Ramos (cell line): ENCODE measurements around the gene SLC2A13.

Experiments
- in situ Hi-C: fragments of 300-500 bp; cut with MboI; formaldehyde crosslinking; loops from one replicate; pipeline ENCODE4 v1.14.3; 2022; ENCODE audit warnings: low sequenced_read_pairs; ENCODE audit not compliant: unreplicated experiment

Gene SLC2A13

DNA sequence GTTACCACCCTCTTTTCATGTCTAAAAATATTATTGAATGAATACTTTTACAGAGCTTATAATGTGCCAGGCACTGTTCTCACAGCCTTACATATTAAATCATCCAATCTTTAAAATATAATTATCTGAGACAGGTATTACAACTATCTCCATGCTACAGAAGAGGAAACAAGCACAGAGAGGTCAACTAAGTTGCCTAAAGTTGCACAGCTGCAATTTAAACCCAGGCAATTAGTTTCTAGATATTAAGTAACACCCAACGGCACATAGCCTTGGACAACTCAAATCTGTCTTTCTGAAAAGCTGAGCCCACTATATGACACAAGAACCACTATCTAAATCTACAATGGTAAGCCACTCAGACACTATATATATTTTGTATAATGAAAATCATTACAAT lies 92.6 kb downstream of the SLC2A13 start:
- in situ Hi-C loops: loop anchor here (25.0 kb wide), 1 partner anchor 299 kb away; no protein-coding TSS in a partner anchor

DNA sequence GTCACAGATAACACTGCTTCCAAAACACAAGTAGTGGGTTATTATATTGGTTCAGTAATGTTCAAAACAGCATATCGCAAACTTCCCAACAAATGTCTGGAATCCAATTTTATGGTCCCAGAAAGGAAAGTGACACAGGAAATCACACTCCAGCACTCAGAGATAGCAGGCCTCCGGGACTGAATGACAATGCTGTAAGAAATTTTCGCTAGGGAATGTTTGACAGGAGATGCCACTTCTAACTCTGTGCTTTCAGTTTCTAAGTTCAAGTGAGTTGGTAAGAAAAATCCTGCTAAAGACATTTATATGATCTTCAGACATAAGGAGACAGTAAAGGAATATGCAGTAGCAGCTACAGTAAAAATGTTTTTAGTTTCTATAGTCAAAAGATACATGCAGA lies 93.2 kb downstream of the SLC2A13 start:
- in situ Hi-C loops: loop anchor here (25.0 kb wide), 1 partner anchor 300 kb away; no protein-coding TSS in a partner anchor

DNA sequence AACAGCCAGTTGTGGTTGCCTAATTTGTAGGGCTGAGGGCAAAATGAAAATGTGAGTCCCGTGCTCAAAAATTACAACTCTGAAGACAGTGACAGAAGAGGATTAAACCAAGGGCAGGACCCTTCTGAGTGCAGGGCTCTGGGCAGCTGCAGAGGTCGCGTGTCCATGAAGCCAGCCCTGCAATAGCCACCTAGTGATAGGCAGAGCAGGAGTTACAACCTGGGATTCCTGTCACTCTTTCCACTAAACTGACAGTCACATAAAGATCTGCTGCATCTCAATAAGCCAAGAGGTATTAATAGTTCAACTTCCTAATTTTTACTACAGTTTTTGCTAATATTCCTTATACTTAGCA lies 94.1 kb downstream of the SLC2A13 start:
- in situ Hi-C loops: loop anchor here (25.0 kb wide), 1 partner anchor 301 kb away; no protein-coding TSS in a partner anchor

GRCh38 chr12:40010899-40011774 lies 94.7 kb downstream of the SLC2A13 start:
- in situ Hi-C loops: loop anchor here (25.0 kb wide), 1 partner anchor 301 kb away; no protein-coding TSS in a partner anchor

DNA sequence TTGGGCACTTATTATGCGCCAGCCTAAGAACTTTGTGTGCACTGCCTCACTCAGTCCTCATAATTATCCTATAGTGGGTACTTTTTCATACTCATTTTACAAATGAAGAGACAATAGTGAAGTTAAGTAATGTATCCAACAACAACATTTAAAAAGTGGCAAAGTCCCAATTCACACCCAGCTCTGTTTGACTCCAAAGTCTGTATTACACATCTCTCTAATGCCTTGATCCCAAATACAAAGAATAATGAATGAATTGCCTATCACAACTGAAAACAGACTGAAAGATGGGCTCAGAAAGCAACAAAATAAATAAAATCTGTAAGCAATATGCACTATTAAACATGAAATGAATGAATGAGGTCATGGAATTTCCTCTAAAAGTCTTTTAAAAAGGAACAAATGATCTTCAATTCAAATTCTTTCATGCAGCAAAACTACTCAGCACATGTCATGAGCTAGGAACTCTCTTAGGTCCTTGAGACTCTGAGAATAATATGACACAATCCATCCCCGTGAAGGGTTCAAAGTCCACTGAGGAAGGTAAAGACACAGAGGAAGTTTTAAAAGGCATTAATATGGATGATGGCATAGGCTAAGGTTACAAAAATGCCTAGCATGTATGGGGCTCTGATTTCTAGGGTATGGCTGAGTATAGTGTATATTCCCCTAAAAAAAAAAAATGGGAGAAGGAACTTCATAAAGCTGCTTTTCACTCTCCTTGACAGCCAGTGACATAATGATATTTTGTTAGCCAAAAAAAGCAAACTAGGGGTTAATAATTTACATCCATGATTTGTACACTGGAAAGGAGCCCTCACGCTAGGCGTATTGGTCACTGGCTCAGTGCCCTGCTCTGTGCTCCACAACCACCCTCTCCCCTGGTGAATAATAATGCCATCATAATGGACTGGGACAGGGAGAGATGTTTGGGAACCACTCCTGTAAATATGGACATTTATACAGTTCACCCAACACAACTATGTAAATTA lies 103.4 kb downstream of the SLC2A13 start:
- in situ Hi-C loops: loop anchor here (25.0 kb wide), 1 partner anchor 310 kb away; no protein-coding TSS in a partner anchor

DNA sequence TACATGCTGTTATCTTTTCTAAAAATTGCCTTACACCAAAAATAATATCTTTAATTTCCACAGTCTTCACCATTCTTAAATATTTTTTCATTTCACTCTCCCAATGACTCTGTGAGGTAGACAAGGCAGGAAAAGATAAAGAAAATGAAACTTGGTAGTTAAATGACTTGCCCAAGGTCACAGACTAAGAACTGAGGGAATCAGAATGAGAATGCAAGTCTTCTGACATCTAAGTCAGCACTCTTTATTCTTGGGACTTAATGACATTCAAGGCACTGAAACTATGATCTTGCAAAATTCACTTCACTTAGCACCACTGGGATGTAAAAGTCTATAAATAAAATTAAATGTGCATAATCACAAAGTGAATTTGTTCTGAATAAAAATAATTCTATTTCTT lies 104.5 kb downstream of the SLC2A13 start:
- in situ Hi-C loops: loop anchor here (25.0 kb wide), 1 partner anchor 311 kb away; no protein-coding TSS in a partner anchor

GRCh38 chr12:40000884-40001283 lies 105.0 kb downstream of the SLC2A13 start:
- in situ Hi-C loops: loop anchor here (25.0 kb wide), 1 partner anchor 311 kb away; no protein-coding TSS in a partner anchor

DNA sequence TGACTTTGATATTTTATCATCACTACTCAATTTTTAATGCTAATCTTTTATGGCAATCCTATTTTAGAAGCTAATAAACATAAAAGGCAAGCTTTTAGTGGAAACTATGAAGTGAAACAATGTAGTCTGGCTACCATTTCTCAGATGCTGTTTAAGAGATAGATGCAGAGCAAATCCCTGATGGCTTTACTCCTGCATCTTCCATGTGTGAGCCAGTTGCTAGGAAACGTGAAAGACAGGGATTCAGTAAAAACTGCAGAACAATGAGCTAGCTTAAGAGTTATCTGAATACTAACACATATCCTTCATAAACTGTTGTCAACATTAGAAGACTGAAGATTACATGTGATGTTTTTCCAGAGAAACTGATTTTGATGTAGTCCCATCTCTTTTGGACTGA lies 112.6 kb downstream of the SLC2A13 start:
- in situ Hi-C loops: no loop called here

GRCh38 chr12:39990122-39991101 lies 115.5 kb downstream of the SLC2A13 start:
- in situ Hi-C loops: no loop called here

GRCh38 chr12:39989501-39989900 lies 116.4 kb downstream of the SLC2A13 start:
- in situ Hi-C loops: no loop called here

GRCh38 chr12:39988574-39988973 lies 117.3 kb downstream of the SLC2A13 start:
- in situ Hi-C loops: no loop called here

DNA sequence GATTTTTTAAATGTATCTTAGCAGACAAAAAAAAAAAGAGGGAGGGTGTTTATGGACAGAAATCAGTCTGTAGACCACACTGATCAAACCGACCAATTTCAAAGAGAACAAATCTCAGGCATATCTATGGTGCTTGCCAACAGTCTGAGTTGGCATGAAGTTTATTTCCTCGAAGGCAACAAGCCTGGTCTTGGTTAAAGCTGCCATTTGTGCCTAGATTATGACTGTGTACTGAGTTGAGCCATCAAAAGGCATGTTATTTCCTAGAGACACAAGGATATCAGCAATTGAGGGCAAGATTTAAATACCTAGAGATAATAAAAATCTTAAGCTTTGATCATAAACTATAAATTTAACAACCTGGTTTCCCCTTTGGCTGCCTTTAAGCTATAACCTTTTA lies 119.2 kb downstream of the SLC2A13 start:
- in situ Hi-C loops: no loop called here

GRCh38 chr12:39984670-39985069 lies 121.2 kb downstream of the SLC2A13 start:
- in situ Hi-C loops: no loop called here

DNA sequence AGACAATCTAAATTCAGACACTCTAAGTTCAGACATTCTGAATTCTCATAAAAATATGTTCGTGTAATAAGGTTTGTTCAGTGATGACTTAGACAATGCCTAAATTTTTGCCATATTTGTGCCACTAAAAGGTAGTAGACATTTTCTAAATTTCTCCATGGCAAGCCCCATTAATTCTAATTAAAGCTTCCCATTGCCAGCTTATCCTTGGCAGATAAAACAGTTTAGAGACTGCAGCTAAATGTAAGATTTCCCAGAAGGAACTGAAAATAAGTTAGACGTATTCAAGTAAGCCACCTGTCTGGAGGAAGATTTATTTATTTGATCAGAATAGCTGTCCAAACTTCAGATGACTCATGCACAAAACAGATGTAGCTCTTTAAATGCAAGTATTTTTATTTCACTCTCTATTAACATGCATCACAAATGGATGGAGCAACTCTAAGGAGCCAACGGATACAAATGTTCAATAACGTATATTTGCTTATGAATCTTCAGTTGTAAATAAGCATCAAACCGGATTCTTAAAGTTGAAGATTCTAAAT lies 130.4 kb downstream of the SLC2A13 start:
- in situ Hi-C loops: no loop called here

- in situ Hi-C loops: no loop called here
Measured at GRCh38 chr12:39972119-39972518, 133.8 kb downstream of the SLC2A13 start.

- in situ Hi-C loops: no loop called here
Measured at GRCh38 chr12:39971348-39971747, 134.5 kb downstream of the SLC2A13 start.

GRCh38 chr12:39966721-39967120 lies 139.2 kb downstream of the SLC2A13 start:
- in situ Hi-C loops: no loop called here

DNA sequence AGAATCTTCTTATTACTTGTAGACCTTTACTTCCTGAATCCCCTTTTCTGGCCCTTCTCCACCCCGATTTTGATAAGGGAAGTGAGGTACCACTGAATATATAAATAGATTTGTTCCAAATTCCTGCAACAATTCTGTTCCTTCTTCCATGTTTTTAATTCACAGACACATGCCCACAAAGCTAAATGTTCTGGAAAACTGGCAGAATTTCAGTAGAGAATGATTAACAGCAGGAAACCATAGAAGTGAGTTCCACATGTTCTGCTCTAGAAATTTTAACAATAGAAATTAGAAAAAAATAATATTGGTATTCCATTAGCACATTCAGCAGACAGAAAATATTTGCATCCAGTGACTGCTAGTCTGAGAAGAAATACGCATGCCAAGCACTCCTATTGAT lies 139.6 kb downstream of the SLC2A13 start:
- in situ Hi-C loops: no loop called here

- in situ Hi-C loops: no loop called here
Measured at GRCh38 chr12:39959467-39959866, 146.4 kb downstream of the SLC2A13 start.
